ENCODE measurements around the gene DRAM1. TPM values are rescaled to one million over a fixed set of nuclear protein-coding genes. Genes with fewer than 3 reads are reported as not detected.

DRAM1 gene
- total and polyA plus RNA-seq, 10 of the 15 experiments (the other 5 are each of a cell fraction or from before 2014, with no cell fraction given): 22.4 to 91.5 (median 41.4) TPM

GRCh38 chr12:101968770-101969169 lies 91.4 kb downstream of the DRAM1 start:
- DNase-seq (ENCODE audit: low read depth, low spot score): no peak
- H3K9ac ChIP-seq (ENCODE audit: control insufficient read depth, insufficient read depth, low read length): no peak overlapping the region
- no peaks in the 10 kb centered on the region; the same call in 1 of the 3 replicates for H3K9me3 ChIP-seq (replicated peaks; ENCODE audit: control insufficient read depth, insufficient read depth, low read length)
- WGBS (ENCODE audit: insufficient coverage, insufficient replicate concordance, low lambda C conversion rate, missing lambda C conversion rate): 53% methylated on average over 1 of the region's 1 CpG
- peak; percentile 43; the same call in 2 of the 3 replicates for ATAC-seq
- TF ChIP-seq SIN3A (IDR thresholded peaks at IDR 0.05; ENCODE audit: low read depth, low read length): no peak
- in situ Hi-C loops (cut with MboI) (no loop called here), intact Hi-C loops (cut with micrococcal nuclease; ENCODE audit: unreplicated experiment) (no loop called here)
- H3K4me1 ChIP-seq (ENCODE audit: control insufficient read depth, insufficient read depth, low read length): peaks cover 8% of the 10 kb centered on the region; the same call in 1 of the 2 replicates
- H4K20me1 ChIP-seq (ENCODE audit: control insufficient read depth, insufficient read depth): no peaks in the 10 kb centered on the region
- no peak overlapping the region for H3K4me2 ChIP-seq (ENCODE audit: control insufficient read depth, insufficient read depth)
- CTCF ChIA-PET: no interaction called here
- H2AFZ ChIP-seq (ENCODE audit: control insufficient read depth, low read depth, low read length): no peak overlapping the region
- no peak overlapping the region for H3K27ac ChIP-seq (ENCODE audit: control insufficient read depth, insufficient read depth)
- peaks cover 9% of the 10 kb centered on the region for H3K79me2 ChIP-seq (ENCODE audit: control insufficient read depth, insufficient read depth, low read length)
- SMC1A ChIA-PET (ENCODE audit: uncharacterized antibody, unreplicated experiment): no interaction called here
- FAIRE-seq: no peak
- POLR2A ChIA-PET: no interaction called here
- H3K4me3 ChIP-seq: no peak overlapping the region
- H3K36me3 ChIP-seq (ENCODE audit: control insufficient read depth in 2 of 2, insufficient read depth in 2 of 2, low read length in 1 of 2): peaks cover 0 to 5% of the 10 kb centered on the region in 2 experiments
- no peaks in the 10 kb centered on the region for H3K27me3 ChIP-seq (replicated peaks in 1 of 2; ENCODE audit: control insufficient read depth in 2 of 2, insufficient read depth in 2 of 2, low read length in 1 of 2)
- no TSS peak for BruUV-seq (replicated peaks)
- RAD21 ChIA-PET (ENCODE audit: unreplicated experiment): no interaction called here

Small RNA genes within 50 kb of the gene (small RNA-seq; reads per million reads assigned to genes)
- gene RNA5SP369 (0.12 reads per million), gene RNU6-1183P (not detected)

Other genes starting within 250 kb of the DRAM1 start
- gene CHPT1, start 179.9 kb upstream of the DRAM1 start, total RNA-seq (2014; rRNA removed): 6.8 and 8.4 TPM in 2 replicates
- gene CHPT1, start 179.9 kb upstream of the DRAM1 start, total RNA-seq (2014; rRNA removed; fragmentation: Illumina TruSeq; extraction: Trizol): 3.6 and 4.1 TPM in 2 replicates
- 5.2 and 5.3 TPM in 2 replicates for gene CHPT1, start 179.9 kb upstream of the DRAM1 start, total RNA-seq (2021)
- gene CHPT1, start 179.9 kb upstream of the DRAM1 start, polyA plus RNA-seq (2011; rRNA removed): 4.3 and 4.9 TPM in 2 replicates
- gene CHPT1, start 179.9 kb upstream of the DRAM1 start, polyA plus RNA-seq (2014; fragmentation: Illumina TruSeq; extraction: Trizol): 2.7 and 3.4 TPM in 2 replicates
- gene CHPT1, start 179.9 kb upstream of the DRAM1 start, polyA plus RNA-seq (2014; fragmentation: Nextera tagmentation; extraction: Ambion mirVana): 1 to 10 TPM in 1 of 2 experiments, under 1 TPM in 1; 0.85 to 1.7 TPM
- 4.3 and 4.5 TPM in 2 replicates for gene CHPT1, start 179.9 kb upstream of the DRAM1 start, polyA plus RNA-seq (2014; rRNA removed)
- 10 to 100 TPM in 1 of 2 experiments, 1 to 10 TPM in 1; 1.5 to 10.2 TPM for gene CHPT1, start 179.9 kb upstream of the DRAM1 start, polyA plus RNA-seq (2016; fragmentation: Nextera tagmentation; extraction: Ambion mirVana)
- 0.17 and 0.54 TPM in 2 replicates for gene SYCP3, start 138.1 kb upstream of the DRAM1 start, total RNA-seq (2014; rRNA removed)
- gene SYCP3, start 138.1 kb upstream of the DRAM1 start, total RNA-seq (2014; rRNA removed; fragmentation: Illumina TruSeq; extraction: Trizol): 0.32 and 0.45 TPM in 2 replicates
- 0.05 and 0.28 TPM in 2 replicates for gene SYCP3, start 138.1 kb upstream of the DRAM1 start, total RNA-seq (2021)
- gene SYCP3, start 138.1 kb upstream of the DRAM1 start, polyA plus RNA-seq (2011; rRNA removed): 0.12 and 0.42 TPM in 2 replicates
- 0.15 TPM in 1 of 2 replicates, not detected in the other for gene SYCP3, start 138.1 kb upstream of the DRAM1 start, polyA plus RNA-seq (2014; fragmentation: Illumina TruSeq; extraction: Trizol)
- under 1 TPM; 0.55 to 0.58 TPM for gene SYCP3, start 138.1 kb upstream of the DRAM1 start, polyA plus RNA-seq (2014; fragmentation: Nextera tagmentation; extraction: Ambion mirVana)
- gene SYCP3, start 138.1 kb upstream of the DRAM1 start, polyA plus RNA-seq (2014; rRNA removed): 0.13 and 0.24 TPM in 2 replicates
- gene SYCP3, start 138.1 kb upstream of the DRAM1 start, polyA plus RNA-seq (2016; fragmentation: Nextera tagmentation; extraction: Ambion mirVana): under 1 TPM; 0.08 to 0.25 TPM
- 32.0 and 33.6 TPM in 2 replicates for gene GNPTAB, start 46.6 kb upstream of the DRAM1 start, total RNA-seq (2014; rRNA removed)
- gene GNPTAB, start 46.6 kb upstream of the DRAM1 start, total RNA-seq (2014; rRNA removed; fragmentation: Illumina TruSeq; extraction: Trizol): 36.8 and 38.9 TPM in 2 replicates
- gene GNPTAB, start 46.6 kb upstream of the DRAM1 start, total RNA-seq (2021): 31.3 and 36.0 TPM in 2 replicates
- gene GNPTAB, start 46.6 kb upstream of the DRAM1 start, polyA plus RNA-seq (2011; rRNA removed): 37.4 and 52.1 TPM in 2 replicates
- 36.8 and 43.9 TPM in 2 replicates for gene GNPTAB, start 46.6 kb upstream of the DRAM1 start, polyA plus RNA-seq (2014; fragmentation: Illumina TruSeq; extraction: Trizol)
- gene GNPTAB, start 46.6 kb upstream of the DRAM1 start, polyA plus RNA-seq (2014; fragmentation: Nextera tagmentation; extraction: Ambion mirVana): 10 to 100 TPM in 1 of 2 experiments, 1 to 10 TPM in 1; 9.8 to 10.5 TPM
- gene GNPTAB, start 46.6 kb upstream of the DRAM1 start, polyA plus RNA-seq (2014; rRNA removed): 21.5 and 24.9 TPM in 2 replicates
- gene GNPTAB, start 46.6 kb upstream of the DRAM1 start, polyA plus RNA-seq (2016; fragmentation: Nextera tagmentation; extraction: Ambion mirVana): 10 to 100 TPM; 34.5 to 38.0 TPM
- 40.3 and 42.8 TPM in 2 replicates for gene WASHC3, start 184.4 kb downstream of the DRAM1 start, total RNA-seq (2014; rRNA removed)
- gene WASHC3, start 184.4 kb downstream of the DRAM1 start, total RNA-seq (2014; rRNA removed; fragmentation: Illumina TruSeq; extraction: Trizol): 45.3 and 45.7 TPM in 2 replicates
- 18.8 and 22.3 TPM in 2 replicates for gene WASHC3, start 184.4 kb downstream of the DRAM1 start, total RNA-seq (2021)
- 57.5 and 83.6 TPM in 2 replicates for gene WASHC3, start 184.4 kb downstream of the DRAM1 start, polyA plus RNA-seq (2011; rRNA removed)
- gene WASHC3, start 184.4 kb downstream of the DRAM1 start, polyA plus RNA-seq (2014; fragmentation: Illumina TruSeq; extraction: Trizol): 71.3 and 83.4 TPM in 2 replicates
- gene WASHC3, start 184.4 kb downstream of the DRAM1 start, polyA plus RNA-seq (2014; fragmentation: Nextera tagmentation; extraction: Ambion mirVana): 100 to 1,000 TPM in 1 of 2 experiments, 10 to 100 TPM in 1; 87.0 to 106 TPM
- gene WASHC3, start 184.4 kb downstream of the DRAM1 start, polyA plus RNA-seq (2014; rRNA removed): 35.8 and 44.3 TPM in 2 replicates
- gene WASHC3, start 184.4 kb downstream of the DRAM1 start, polyA plus RNA-seq (2016; fragmentation: Nextera tagmentation; extraction: Ambion mirVana): 10 to 100 TPM; 71.1 to 82.6 TPM
- 51.8 and 62.6 TPM in 2 replicates for gene NUP37, start 242.5 kb downstream of the DRAM1 start, total RNA-seq (2014; rRNA removed)
- 85.8 and 91.1 TPM in 2 replicates for gene NUP37, start 242.5 kb downstream of the DRAM1 start, total RNA-seq (2014; rRNA removed; fragmentation: Illumina TruSeq; extraction: Trizol)
- gene NUP37, start 242.5 kb downstream of the DRAM1 start, total RNA-seq (2021): 58.8 and 69.1 TPM in 2 replicates
- 93.6 and 140 TPM in 2 replicates for gene NUP37, start 242.5 kb downstream of the DRAM1 start, polyA plus RNA-seq (2011; rRNA removed)
- gene NUP37, start 242.5 kb downstream of the DRAM1 start, polyA plus RNA-seq (2014; fragmentation: Illumina TruSeq; extraction: Trizol): 106 and 129 TPM in 2 replicates
- 100 to 1,000 TPM; 191 to 250 TPM for gene NUP37, start 242.5 kb downstream of the DRAM1 start, polyA plus RNA-seq (2014; fragmentation: Nextera tagmentation; extraction: Ambion mirVana)
- 46.8 and 58.3 TPM in 2 replicates for gene NUP37, start 242.5 kb downstream of the DRAM1 start, polyA plus RNA-seq (2014; rRNA removed)
- 100 to 1,000 TPM; 127 to 133 TPM for gene NUP37, start 242.5 kb downstream of the DRAM1 start, polyA plus RNA-seq (2016; fragmentation: Nextera tagmentation; extraction: Ambion mirVana)
- 24.9 and 28.2 TPM in 2 replicates for gene PARPBP, start 242.6 kb downstream of the DRAM1 start, total RNA-seq (2014; rRNA removed)
- 33.8 and 36.9 TPM in 2 replicates for gene PARPBP, start 242.6 kb downstream of the DRAM1 start, total RNA-seq (2014; rRNA removed; fragmentation: Illumina TruSeq; extraction: Trizol)
- 21.2 TPM in 2 replicates for gene PARPBP, start 242.6 kb downstream of the DRAM1 start, total RNA-seq (2021)
- gene PARPBP, start 242.6 kb downstream of the DRAM1 start, polyA plus RNA-seq (2011; rRNA removed): 33.7 and 51.4 TPM in 2 replicates
- 31.2 and 39.3 TPM in 2 replicates for gene PARPBP, start 242.6 kb downstream of the DRAM1 start, polyA plus RNA-seq (2014; fragmentation: Illumina TruSeq; extraction: Trizol)
- gene PARPBP, start 242.6 kb downstream of the DRAM1 start, polyA plus RNA-seq (2014; fragmentation: Nextera tagmentation; extraction: Ambion mirVana): 10 to 100 TPM; 29.2 to 40.3 TPM
- 14.6 and 20.3 TPM in 2 replicates for gene PARPBP, start 242.6 kb downstream of the DRAM1 start, polyA plus RNA-seq (2014; rRNA removed)
- 10 to 100 TPM; 55.6 to 57.7 TPM for gene PARPBP, start 242.6 kb downstream of the DRAM1 start, polyA plus RNA-seq (2016; fragmentation: Nextera tagmentation; extraction: Ambion mirVana)